Transverse colon (tissue), 4 donors: ENCODE data around the gene FMR1NB. TPM values are rescaled to one million over a fixed set of nuclear protein-coding genes. Genes with fewer than 3 reads are reported as not detected.

ENCODE experiments used
- DNase-seq: peaks from one replicate; pipeline ENCODE4 v3.0.0-alpha.2; 2019
- H3K27ac ChIP-seq, 4 donors: fragments of 200-600 bp; sonication (generic); 2 replicates each; pipeline ENCODE4 v1.5.1; 2016 to 2018; ENCODE audit warnings: inconsistent platforms in 4 of 4
- H3K27me3 ChIP-seq: fragments of 200-600 bp; sonication (generic); 2 replicates; pipeline ENCODE4 v1.5.1; 2017; ENCODE audit warnings: inconsistent platforms
- H3K36me3 ChIP-seq, 4 donors: fragments of 200-600 bp; sonication (generic); 2 replicates each; pipeline ENCODE4 v1.5.1; 2017 to 2019; ENCODE audit warnings: inconsistent platforms in 4 of 4
- H3K4me1 ChIP-seq, 4 donors: fragments of 200-600 bp; sonication (generic); 2 replicates each; pipeline ENCODE4 v1.5.1; 2017 to 2020; ENCODE audit warnings: inconsistent platforms in 4 of 4
- H3K4me3 ChIP-seq, 4 donors: fragments of 200-600 bp; sonication (generic); 1 replicate in 1 of 4; 2 replicates in 3 of 4; pipeline versions ENCODE4 v1.5.1 to v1.6.1; 2017 to 2019; ENCODE audit warnings: inconsistent platforms in 4 of 4
- H3K9me3 ChIP-seq, 2 donors: fragments of 200-600 bp; sonication (generic); 2 replicates each; pipeline ENCODE4 v1.5.1; 2017 to 2019; ENCODE audit warnings: inconsistent platforms in 2 of 2
- EP300 ChIP-seq: sonication (generic); formaldehyde crosslinking; IDR thresholded peaks from one replicate; pipeline ENCODE4 v1.6.1; 2017; ENCODE audit warnings: antibody characterized with exemption, low read depth
- POLR2A ChIP-seq: fragments of 450-650 bp; IDR thresholded peaks from one replicate; pipeline ENCODE4 v1.6.1; 2016; ENCODE audit warnings: antibody characterized with exemption, mild to moderate bottlenecking, moderate library complexity
- POLR2AphosphoS5 ChIP-seq, 3 donors: sonication (generic); formaldehyde crosslinking; IDR thresholded peaks; one replicate each; pipeline ENCODE4 v1.6.1; 2016; ENCODE audit warnings: antibody characterized with exemption in 3 of 3
- WGBS, 2 donors: methylation state at CpG; one replicate each; pipeline ENCODE4 v1.1.5; 2018; ENCODE audit warnings: low coverage in 1 of 2; 5-methylcytosine and 5-hydroxymethylcytosine counted together
- in situ Hi-C, 4 donors: fragments of 200-750 bp; cut with MboI; loops; one replicate each; pipeline versions ENCODE4 v1.15.0 to v1.15.1; 2017; ENCODE audit warnings: low sequenced_read_pairs in 3 of 4, low pct_ligation_motif_present in 1 of 4, low pct_unique_long_range_greater_than_20kb in 1 of 4
- intact Hi-C: fragments of 100-400 bp; cut with DNase I; formaldehyde crosslinking; loops from one replicate; pipeline ENCODE4 v1.15.1; 2023; ENCODE audit warnings: low total_unique reads
- total RNA-seq, 4 donors: library from RNA; depleted of rRNA; stranded (reverse); fragments of >200 nt; gene quantifications; one replicate each; pipeline ENCODE4 v1.1.0, GENCODE V29; 2016
- TF ChIP-seq, protein P1 (sequence below), 5 experiments: fragments of 200-600 bp in 3 of 5; fragments of 450-650 bp in 2 of 5; sonication (generic) in 3 of 5; IDR thresholded peaks; 1 replicate in 2 of 5; 2 replicates in 3 of 5; pipeline ENCODE4 v1.5.1; 2016 to 2017; ENCODE audit warnings: antibody characterized with exemption in 5 of 5, inconsistent platforms in 3 of 5, mild to moderate bottlenecking in 2 of 5, moderate library complexity in 1 of 5

The FMR1NB gene
- total RNA-seq, 4 donors from 2014 or later: not detected

DNA sequence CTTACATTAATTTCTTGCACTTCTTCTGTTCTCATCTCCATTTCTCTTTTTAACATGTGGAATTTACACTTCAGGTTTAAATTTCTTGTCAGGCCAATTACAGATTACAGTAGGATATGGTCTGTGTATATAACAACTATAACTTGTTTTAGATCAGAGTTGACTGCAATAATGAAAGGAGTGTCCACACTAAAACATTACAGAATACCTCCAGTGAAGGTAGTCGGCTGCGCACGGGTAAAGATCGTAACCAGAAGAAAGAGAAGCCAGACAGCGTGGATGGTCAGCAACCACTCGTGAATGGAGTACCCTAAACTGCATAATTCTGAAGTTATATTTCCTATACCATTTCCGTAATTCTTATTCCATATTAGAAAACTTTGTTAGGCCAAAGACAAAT lies 32.6 kb upstream of the FMR1NB start:
- H3K36me3 ChIP-seq: no peaks in the 10 kb centered on the region
- H3K4me1 ChIP-seq: no peaks in the 10 kb centered on the region
- in situ Hi-C loops: no loop called here
- H3K9me3 ChIP-seq: no peaks in the 10 kb centered on the region
- TF ChIP-seq POLR2A (no peak), EP300 (no peak), POLR2AphosphoS5 (IDR thresholded peaks at IDR 0.05) (no peak)
- TF ChIP-seq, protein P1, sequence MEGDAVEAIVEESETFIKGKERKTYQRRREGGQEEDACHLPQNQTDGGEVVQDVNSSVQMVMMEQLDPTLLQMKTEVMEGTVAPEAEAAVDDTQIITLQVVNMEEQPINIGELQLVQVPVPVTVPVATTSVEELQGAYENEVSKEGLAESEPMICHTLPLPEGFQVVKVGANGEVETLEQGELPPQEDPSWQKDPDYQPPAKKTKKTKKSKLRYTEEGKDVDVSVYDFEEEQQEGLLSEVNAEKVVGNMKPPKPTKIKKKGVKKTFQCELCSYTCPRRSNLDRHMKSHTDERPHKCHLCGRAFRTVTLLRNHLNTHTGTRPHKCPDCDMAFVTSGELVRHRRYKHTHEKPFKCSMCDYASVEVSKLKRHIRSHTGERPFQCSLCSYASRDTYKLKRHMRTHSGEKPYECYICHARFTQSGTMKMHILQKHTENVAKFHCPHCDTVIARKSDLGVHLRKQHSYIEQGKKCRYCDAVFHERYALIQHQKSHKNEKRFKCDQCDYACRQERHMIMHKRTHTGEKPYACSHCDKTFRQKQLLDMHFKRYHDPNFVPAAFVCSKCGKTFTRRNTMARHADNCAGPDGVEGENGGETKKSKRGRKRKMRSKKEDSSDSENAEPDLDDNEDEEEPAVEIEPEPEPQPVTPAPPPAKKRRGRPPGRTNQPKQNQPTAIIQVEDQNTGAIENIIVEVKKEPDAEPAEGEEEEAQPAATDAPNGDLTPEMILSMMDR (IDR thresholded peaks at IDR 0.05): no peak
- no peak overlapping the region for H3K27ac ChIP-seq
- intact Hi-C loops: no loop called here
- no peak overlapping the region for H3K4me3 ChIP-seq
- DNase-seq: peak; percentile 28
- no peaks in the 10 kb centered on the region for H3K27me3 ChIP-seq
- 62 to 80% methylated on average over 2 to 7 of the region's 7 CpGs for WGBS, 2 donors

DNA sequence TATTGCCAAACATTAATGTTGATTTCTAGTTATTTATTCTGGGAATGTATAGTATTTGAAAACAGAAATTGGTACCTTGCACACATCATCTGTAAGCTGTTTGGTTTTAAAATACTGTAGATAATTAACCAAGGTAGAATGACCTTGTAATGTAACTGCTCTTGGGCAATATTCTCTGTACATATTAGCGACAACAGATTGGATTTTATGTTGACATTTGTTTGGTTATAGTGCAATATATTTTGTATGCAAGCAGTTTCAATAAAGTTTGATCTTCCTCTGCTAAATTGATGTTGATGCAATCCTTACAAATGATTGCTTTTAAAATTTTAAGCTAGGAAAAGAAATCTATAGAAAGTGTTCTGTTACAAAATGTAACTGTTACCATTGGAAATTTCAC lies 30.8 kb upstream of the FMR1NB start:
- H3K9me3 ChIP-seq: no peaks in the 10 kb centered on the region
- H3K27me3 ChIP-seq: no peaks in the 10 kb centered on the region
- no peak overlapping the region for H3K27ac ChIP-seq
- no peaks in the 10 kb centered on the region for H3K4me1 ChIP-seq
- H3K4me3 ChIP-seq: no peak overlapping the region
- 50 to 88% methylated on average over 1 of the region's 1 CpG for WGBS, 2 donors
- no peaks in the 10 kb centered on the region for H3K36me3 ChIP-seq
- DNase-seq: no peak
- intact Hi-C loops (no loop called here), in situ Hi-C loops (no loop called here)
- TF ChIP-seq, protein P1 (IDR thresholded peaks at IDR 0.05): no peak
- no peak for TF ChIP-seq EP300
- no peak for TF ChIP-seq POLR2A
- TF ChIP-seq POLR2AphosphoS5 (IDR thresholded peaks at IDR 0.05): no peak

DNA sequence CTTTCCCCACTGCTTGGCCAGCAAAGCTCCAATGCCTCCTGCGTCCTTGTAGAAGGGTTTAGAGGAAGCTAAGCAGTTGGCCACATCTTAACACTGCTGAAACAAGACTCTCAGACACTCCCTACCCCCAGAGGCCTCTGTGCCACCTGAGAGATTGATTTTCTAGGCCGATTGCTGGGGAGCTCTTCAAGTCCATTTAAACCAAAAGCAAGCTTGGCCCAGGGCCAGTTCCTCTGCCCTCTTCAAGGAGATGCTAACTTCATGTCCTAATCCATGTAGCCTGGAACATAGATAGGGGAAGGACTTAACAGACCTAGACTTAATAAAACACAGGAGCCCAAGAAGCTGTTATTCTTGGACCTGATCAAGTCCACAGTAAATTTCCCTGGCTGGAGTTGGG lies 27.2 kb upstream of the FMR1NB start:
- DNase-seq: no peak
- Histone ChIP-seq H3K36me3 (no peaks in the 10 kb centered on the region), H3K9me3 (no peaks in the 10 kb centered on the region), H3K27me3 (no peaks in the 10 kb centered on the region), H3K27ac (no peak overlapping the region), H3K4me3 (no peak overlapping the region), H3K4me1 (no peaks in the 10 kb centered on the region)
- intact Hi-C loops (no loop called here), in situ Hi-C loops (no loop called here)
- 64% methylated on average over 2 of the region's 2 CpGs; no CpG with 5 or more reads in 1 of the 2 donors for WGBS, 2 donors
- no peak for TF ChIP-seq POLR2A
- TF ChIP-seq, protein P1 (IDR thresholded peaks at IDR 0.05): no peak
- TF ChIP-seq EP300: no peak
- no peak for TF ChIP-seq POLR2AphosphoS5 (IDR thresholded peaks at IDR 0.05)

DNA sequence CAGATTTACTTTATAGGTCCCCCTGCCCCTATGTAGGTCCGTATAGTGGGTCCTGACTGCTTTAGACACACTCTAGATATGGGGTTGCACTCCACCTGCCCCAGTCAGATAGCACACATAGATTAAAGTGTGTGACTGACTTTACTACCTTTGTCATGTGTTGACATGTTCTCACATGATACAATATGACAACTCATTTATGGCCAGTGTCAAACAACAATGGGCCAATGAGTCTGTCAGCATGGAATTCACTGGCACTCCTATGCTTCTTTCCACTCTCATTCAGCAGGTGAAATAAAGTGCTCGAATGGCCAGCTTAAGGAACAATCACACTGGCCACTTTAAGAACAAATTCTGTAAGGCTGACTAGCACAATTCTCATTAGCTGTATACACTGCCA lies 23.8 kb upstream of the FMR1NB start:
- no peaks in the 10 kb centered on the region for H3K9me3 ChIP-seq
- H3K27ac ChIP-seq: no peak overlapping the region
- no peaks in the 10 kb centered on the region for H3K36me3 ChIP-seq
- whole genome bisulfite sequencing, 2 donors: 71% methylated on average over 2 of the region's 2 CpGs; no CpG with 5 or more reads in 1 of the 2 donors
- intact Hi-C loops: no loop called here
- in situ Hi-C loops: no loop called here
- TF ChIP-seq POLR2A: no peak
- TF ChIP-seq POLR2AphosphoS5 (IDR thresholded peaks at IDR 0.05): no peak
- no peak for TF ChIP-seq EP300
- TF ChIP-seq, protein P1 (IDR thresholded peaks at IDR 0.05): no peak
- no peaks in the 10 kb centered on the region for H3K27me3 ChIP-seq
- H3K4me1 ChIP-seq: no peaks in the 10 kb centered on the region
- no peak for DNase-seq
- H3K4me3 ChIP-seq: no peak overlapping the region
